A673 (cell line): ENCODE results near the gene PPARG. TPM values are rescaled to one million over a fixed set of nuclear protein-coding genes. Genes with fewer than 3 reads are reported as not detected.

ENCODE experiments used
- BruUV-seq: library from RNA; stranded (reverse); fragments of 400-500 nt; replicated peaks from 2 replicates; lab custom pipeline; 2021; lab: Mats Ljungman, UMichigan
- CTCF ChIA-PET: fragments of 300-600 bp; sonication (Branson Sonifier 250); formaldehyde crosslinking; loops from one replicate; lab custom pipeline; 2022; ENCODE audit warnings: antibody characterized with exemption; lab: Charles Lee
- POLR2A ChIA-PET: fragments of 300-600 bp; sonication (Branson Sonifier 250); formaldehyde crosslinking; loops from one replicate; lab custom pipeline; 2022; ENCODE audit warnings: antibody characterized with exemption; ENCODE audit not compliant: low non-redundant PET; lab: Charles Lee
- DNase-seq: peaks from one replicate; pipeline ENCODE4 v3.0.0-alpha.2; 2015; ENCODE audit warnings: low spot score
- H3K27ac ChIP-seq: fragments of 200-600 bp; sonication (generic); 2 replicates; pipeline ENCODE4 v1.5.1; 2016; ENCODE audit warnings: mixed run types, low read depth, mild to moderate bottlenecking, mixed read lengths, antibody characterized with exemption, low read length; ENCODE audit not compliant: poor library complexity, severe bottlenecking
- H3K27me3 ChIP-seq: fragments of 200-600 bp; sonication (generic); replicated peaks from 2 replicates; pipeline ENCODE4 v1.6.1; 2017; ENCODE audit warnings: mixed run types, low read depth, mild to moderate bottlenecking, mixed read lengths, antibody characterized with exemption, low read length; ENCODE audit not compliant: insufficient read depth, poor library complexity
- H3K36me3 ChIP-seq: fragments of 200-600 bp; sonication (generic); 2 replicates; pipeline ENCODE4 v1.6.1; 2016; ENCODE audit warnings: mixed run types, mild to moderate bottlenecking, mixed read lengths, antibody characterized with exemption, low read length; ENCODE audit not compliant: insufficient read depth, poor library complexity, severe bottlenecking
- H3K4me1 ChIP-seq: fragments of 200-600 bp; sonication (generic); 2 replicates; pipeline ENCODE4 v1.6.1; 2017; ENCODE audit warnings: mixed run types, mild to moderate bottlenecking, mixed read lengths, antibody characterized with exemption, low read length; ENCODE audit not compliant: insufficient read depth, poor library complexity, severe bottlenecking
- H3K4me3 ChIP-seq: fragments of 200-600 bp; sonication (generic); 2 replicates; pipeline ENCODE4 v1.5.1; 2016; ENCODE audit warnings: low read depth, mixed run types, mild to moderate bottlenecking, mixed read lengths, low read length; ENCODE audit not compliant: poor library complexity, severe bottlenecking
- H3K9me3 ChIP-seq: fragments of 200-600 bp; sonication (generic); 2 replicates; pipeline ENCODE4 v1.6.1; 2016; ENCODE audit warnings: mixed run types, low read depth, mild to moderate bottlenecking, mixed read lengths, antibody characterized with exemption, low read length; ENCODE audit not compliant: poor library complexity, severe bottlenecking
- CTCF ChIP-seq: fragments of 300-800, 200-600 bp; sonication (generic); conservative IDR thresholded peaks from 2 replicates; pipeline ENCODE4 v1.5.1; 2017; ENCODE audit warnings: low read depth, mild to moderate bottlenecking, antibody characterized with exemption, low read length, moderate library complexity, mixed read lengths
- EZH2 ChIP-seq: fragments of 200-600 bp; sonication (generic); IDR thresholded peaks from 2 replicates; pipeline ENCODE4 v1.6.1; 2017; ENCODE audit warnings: borderline replicate concordance, low read depth, mild to moderate bottlenecking, mixed read lengths, antibody characterized with exemption, low read length; ENCODE audit not compliant: poor library complexity, severe bottlenecking
- intact Hi-C: fragments of 100-400 bp; cut with micrococcal nuclease; formaldehyde crosslinking; loops from one replicate; pipeline ENCODE4 v1.10.0; 2022; ENCODE audit not compliant: unreplicated experiment
- total RNA-seq: library from RNA; stranded (reverse); gene quantifications from 2 replicates; pipeline ENCODE4 v1.2.3, GENCODE V29; 2021

Gene PPARG
- total RNA-seq, 1 experiment from 2014 or later: 0.62 TPM

- Histone ChIP-seq H3K27me3 (peaks cover 4% of the 10 kb centered on the region), H3K4me3 (no peak overlapping the region), H3K36me3 (no peaks in the 10 kb centered on the region), H3K4me1 (no peaks in the 10 kb centered on the region), H3K27ac (no peak overlapping the region), H3K9me3 (no peaks in the 10 kb centered on the region)
- CTCF ChIA-PET: no interaction called here
- DNase-seq: no peak
- POLR2A ChIA-PET: no interaction called here
- intact Hi-C loops: no loop called here
- BruUV-seq: no TSS peak
- TF ChIP-seq CTCF (no peak), EZH2 (no peak)
Observed at GRCh38 chr3:12423918-12424630, 135.2 kb downstream of the PPARG start.

GRCh38 chr3:12424635-12425319 lies 135.9 kb downstream of the PPARG start:
- ChIA-PET POLR2A (no interaction called here), CTCF (no interaction called here)
- BruUV-seq: no TSS peak
- intact Hi-C loops: no loop called here
- no peaks in the 10 kb centered on the region for H3K36me3 ChIP-seq
- no peaks in the 10 kb centered on the region for H3K4me1 ChIP-seq
- H3K27ac ChIP-seq: no peak overlapping the region
- peaks cover 4% of the 10 kb centered on the region for H3K27me3 ChIP-seq
- no peak for DNase-seq
- TF ChIP-seq EZH2: no peak
- no peak for TF ChIP-seq CTCF
- H3K4me3 ChIP-seq: no peak overlapping the region
- no peaks in the 10 kb centered on the region for H3K9me3 ChIP-seq

GRCh38 chr3:12425850-12426579 lies 137.1 kb downstream of the PPARG start:
- Histone ChIP-seq H3K4me1 (no peaks in the 10 kb centered on the region), H3K27ac (no peak overlapping the region), H3K27me3 (peaks cover 4% of the 10 kb centered on the region), H3K9me3 (no peaks in the 10 kb centered on the region), H3K4me3 (no peak overlapping the region), H3K36me3 (no peaks in the 10 kb centered on the region)
- intact Hi-C loops: no loop called here
- BruUV-seq: no TSS peak
- ChIA-PET POLR2A (no interaction called here), CTCF (no interaction called here)
- no peak for TF ChIP-seq CTCF
- no peak for TF ChIP-seq EZH2
- DNase-seq: no peak
